Lung (tissue), 12 donors: ENCODE data around the gene WNK2. TPM values are rescaled to one million over a fixed set of nuclear protein-coding genes. Genes with fewer than 3 reads are reported as not detected.
A peak's percentile ranks its signal among the peaks of the same experiment; 100 is the strongest.

Source experiments
- ATAC-seq: fragments of 200-7000 bp; cut with Tn5 transposase; one replicate; pipeline ENCODE4 v1.9.1; 2020; ENCODE audit warnings: moderate number of reproducible peaks; ENCODE audit not compliant: insufficient read depth, low FRiP score
- DNase-seq, 3 donors: peaks; one replicate each; pipeline ENCODE4 v3.0.0-alpha.2; 2013 to 2017
- H3K27ac ChIP-seq, 2 donors: one replicate each; pipeline ENCODE4 v1.5.1; 2013; ENCODE audit warnings: mild to moderate bottlenecking in 2 of 2, moderate library complexity in 2 of 2, control low read depth in 1 of 2, inconsistent platforms in 1 of 2, low read depth in 1 of 2, low read length in 1 of 2
- H3K27me3 ChIP-seq, 3 donors: one replicate each; pipeline ENCODE4 v1.5.1; 2013; ENCODE audit warnings: low read length in 2 of 3; ENCODE audit not compliant: control insufficient read depth in 3 of 3, insufficient read depth in 3 of 3
- H3K36me3 ChIP-seq, 4 donors: one replicate each; pipeline ENCODE4 v1.5.1; 2013; ENCODE audit warnings: low read length in 4 of 4, mild to moderate bottlenecking in 1 of 4, moderate library complexity in 1 of 4; ENCODE audit not compliant: control insufficient read depth in 4 of 4, insufficient read depth in 4 of 4
- H3K4me1 ChIP-seq, 5 donors: one replicate each; pipeline ENCODE4 v1.5.1; 2013; ENCODE audit warnings: low read length in 5 of 5, mild to moderate bottlenecking in 2 of 5, moderate library complexity in 1 of 5; ENCODE audit not compliant: control insufficient read depth in 5 of 5, insufficient read depth in 5 of 5
- H3K4me3 ChIP-seq: one replicate; pipeline ENCODE4 v1.5.1; 2013; ENCODE audit warnings: mild to moderate bottlenecking, control low read depth, moderate library complexity
- H3K9ac ChIP-seq, 2 donors: one replicate each; pipeline ENCODE4 v1.5.1; 2013; ENCODE audit warnings: low read length in 2 of 2, control low read depth in 1 of 2; ENCODE audit not compliant: insufficient read depth in 1 of 2
- H3K9me3 ChIP-seq, 4 donors: one replicate each; pipeline ENCODE4 v1.5.1; 2013; ENCODE audit warnings: low read length in 3 of 4, mild to moderate bottlenecking in 1 of 4, moderate library complexity in 1 of 4; ENCODE audit not compliant: control insufficient read depth in 4 of 4, insufficient read depth in 3 of 4
- WGBS, 2 donors: extraction: QIAGEN DNeasy Blood & Tissue Kit; methylation state at CpG; one replicate each; pipeline ENCODE4 v1.1.7; 2013; 5-methylcytosine and 5-hydroxymethylcytosine counted together
- polyA plus RNA-seq, 2 donors: library from polyadenylated mRNA; stranded (reverse); fragments of 200-250 nt; gene quantifications; one replicate each; pipeline ENCODE4 v1.2.1, GENCODE V29; 2013
- total RNA-seq, 2 donors: library from RNA; depleted of rRNA in 1 of 2; stranded (reverse); fragments of >200 nt in 1 of 2; gene quantifications; one replicate each; pipeline ENCODE4 v1.2.1, GENCODE V29; 2014 to 2021
- TF ChIP-seq, protein P1 (sequence below): IDR thresholded peaks from 2 replicates; pipeline ENCODE4 v1.5.1; 2012; ENCODE audit warnings: mild to moderate bottlenecking; ENCODE audit errors: control extremely low read depth, extremely low read depth
- donor health status: control.
- donor health status: control.
- donor health status: Bipolar disorder and iron deficiency.
- donor health status: healthy.
- donor health status: DM: yes; HTN: yes; CAD: no.

Gene WNK2
- total and polyA plus RNA-seq, 4 donors, result 1.00 to 8.5 (median 2.9) TPM

DNA sequence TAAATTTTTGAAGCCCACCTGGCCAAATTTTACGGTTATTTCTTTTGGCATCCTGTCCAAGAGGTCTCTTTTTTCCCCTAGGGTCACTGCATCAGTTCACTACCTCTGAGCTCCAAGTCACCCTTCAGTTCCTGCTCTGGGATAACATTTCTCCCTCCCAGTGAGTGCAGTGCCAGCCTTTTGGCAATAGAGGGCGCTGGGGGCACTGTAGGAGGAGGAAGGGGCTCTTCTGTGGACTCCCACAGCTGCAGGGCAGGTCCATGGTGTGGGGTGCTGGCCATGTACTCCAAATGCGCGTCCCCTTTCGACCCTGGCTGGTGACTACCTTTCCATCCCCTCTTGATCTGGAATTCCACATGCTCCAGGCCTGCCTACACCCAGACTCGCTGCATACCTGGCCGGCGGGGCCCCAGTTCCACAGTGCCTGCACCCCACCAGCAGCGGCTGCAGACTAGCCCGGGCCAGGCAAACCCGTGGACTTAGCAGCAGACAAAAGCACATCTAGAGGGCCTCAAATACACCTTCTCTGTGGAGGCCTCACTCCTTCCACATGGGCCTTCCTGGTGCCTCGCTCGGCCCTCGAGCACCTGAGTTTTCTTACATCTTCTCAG, 29.5 kb upstream of the WNK2 start:
- Histone ChIP-seq H3K9ac (no peak overlapping the region), H3K36me3 (no peaks in the 10 kb centered on the region), H3K27ac (no peak overlapping the region), H3K27me3 (no peaks in the 10 kb centered on the region), H3K4me1 (peaks cover 0 to 5% (median 0%) of the 10 kb centered on the region in 5 donors), H3K9me3 (no peaks in the 10 kb centered on the region), H3K4me3 (no peak overlapping the region)
- TF ChIP-seq, protein P1, sequence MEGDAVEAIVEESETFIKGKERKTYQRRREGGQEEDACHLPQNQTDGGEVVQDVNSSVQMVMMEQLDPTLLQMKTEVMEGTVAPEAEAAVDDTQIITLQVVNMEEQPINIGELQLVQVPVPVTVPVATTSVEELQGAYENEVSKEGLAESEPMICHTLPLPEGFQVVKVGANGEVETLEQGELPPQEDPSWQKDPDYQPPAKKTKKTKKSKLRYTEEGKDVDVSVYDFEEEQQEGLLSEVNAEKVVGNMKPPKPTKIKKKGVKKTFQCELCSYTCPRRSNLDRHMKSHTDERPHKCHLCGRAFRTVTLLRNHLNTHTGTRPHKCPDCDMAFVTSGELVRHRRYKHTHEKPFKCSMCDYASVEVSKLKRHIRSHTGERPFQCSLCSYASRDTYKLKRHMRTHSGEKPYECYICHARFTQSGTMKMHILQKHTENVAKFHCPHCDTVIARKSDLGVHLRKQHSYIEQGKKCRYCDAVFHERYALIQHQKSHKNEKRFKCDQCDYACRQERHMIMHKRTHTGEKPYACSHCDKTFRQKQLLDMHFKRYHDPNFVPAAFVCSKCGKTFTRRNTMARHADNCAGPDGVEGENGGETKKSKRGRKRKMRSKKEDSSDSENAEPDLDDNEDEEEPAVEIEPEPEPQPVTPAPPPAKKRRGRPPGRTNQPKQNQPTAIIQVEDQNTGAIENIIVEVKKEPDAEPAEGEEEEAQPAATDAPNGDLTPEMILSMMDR, result peak; percentile 11
- WGBS, 2 donors, result 81 to 82% methylated on average over 14 of the region's 14 CpGs
- ATAC-seq (no peak), DNase-seq (peak in 1 of 3 donors; percentile 39)

DNA sequence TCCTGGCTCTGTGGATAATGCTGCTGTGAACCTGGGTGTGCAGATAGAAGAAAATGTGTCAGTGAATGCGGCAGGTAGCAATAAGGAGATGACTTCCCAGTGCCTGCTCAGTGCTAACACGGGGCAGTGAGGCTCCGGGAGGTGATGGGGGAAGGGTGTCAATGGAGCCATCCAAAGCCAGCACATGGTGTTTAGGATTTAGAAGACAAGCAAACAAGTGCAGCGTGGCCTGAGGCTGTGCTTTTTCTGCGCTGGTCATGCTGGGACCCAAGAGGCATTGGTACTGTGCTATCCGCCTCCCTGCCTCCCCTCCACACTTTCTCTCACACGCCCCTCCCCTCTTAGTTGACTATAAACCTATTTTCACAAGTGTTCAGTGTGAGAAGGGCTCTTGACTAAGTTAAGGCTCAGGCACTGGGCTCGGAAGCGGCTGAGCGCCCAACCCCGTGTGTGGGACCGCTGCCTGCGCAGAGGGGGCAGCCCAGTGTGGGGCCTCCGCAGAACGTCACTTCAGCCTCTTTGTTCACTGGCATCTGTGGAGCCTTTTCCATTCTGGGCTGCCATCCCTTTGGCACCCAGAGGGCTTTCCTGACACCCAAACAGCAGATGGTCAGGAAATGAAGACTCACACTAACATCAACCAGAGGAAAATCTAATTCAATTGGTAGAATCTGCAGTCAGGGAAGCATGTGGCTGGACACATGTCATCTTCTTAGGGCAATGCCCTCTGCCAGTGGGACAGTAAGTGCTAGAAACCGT, 28.0 kb upstream of the WNK2 start:
- WGBS, 2 donors, result 76 to 92% methylated on average over 16 of the region's 16 CpGs
- TF ChIP-seq, protein P1, result no peak
- Histone ChIP-seq H3K4me3 (no peak overlapping the region), H3K36me3 (no peaks in the 10 kb centered on the region), H3K4me1 (peaks cover 0 to 9% (median 3%) of the 10 kb centered on the region in 5 donors), H3K9ac (no peak overlapping the region), H3K27ac (no peak overlapping the region), H3K27me3 (no peaks in the 10 kb centered on the region), H3K9me3 (no peaks in the 10 kb centered on the region)
- ATAC-seq (no peak), DNase-seq (peak in 2 of 3 donors; percentile 32 to 44)

DNA sequence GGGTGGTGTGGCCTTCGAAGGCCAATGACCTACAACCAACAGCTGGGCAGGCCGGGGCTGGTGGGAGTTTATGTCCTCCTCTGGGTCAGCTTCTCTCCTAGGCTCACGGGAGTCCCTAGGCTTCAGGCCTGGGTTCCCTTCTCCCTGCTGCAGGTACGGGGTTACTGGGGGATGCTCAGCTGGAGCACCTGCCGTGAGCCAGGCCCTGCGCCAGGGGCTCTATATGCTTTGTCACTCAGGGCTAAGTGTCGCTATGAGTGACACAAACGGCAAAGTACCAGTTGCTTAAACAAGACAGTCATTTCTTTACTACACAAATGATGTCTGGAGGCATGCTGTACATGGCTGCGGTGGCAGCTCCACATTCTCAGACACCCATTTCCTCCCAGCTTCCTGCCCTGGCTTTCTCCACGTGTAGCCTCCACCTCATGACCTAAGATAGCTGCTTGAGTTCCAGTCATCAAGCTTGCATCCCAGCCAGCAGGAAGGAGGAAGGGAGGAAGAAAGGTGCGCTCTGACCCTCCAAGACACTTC, 27.4 kb upstream of the WNK2 start:
- no peaks in the 10 kb centered on the region for H3K36me3 ChIP-seq
- no peak overlapping the region for H3K27ac ChIP-seq
- no peak overlapping the region for H3K4me3 ChIP-seq
- 82 to 85% methylated on average over 11 of the region's 11 CpGs for WGBS, 2 donors
- TF ChIP-seq, protein P1, result no peak
- DNase-seq (no peak), ATAC-seq (no peak)
- H3K9me3 ChIP-seq, result no peaks in the 10 kb centered on the region
- H3K4me1 ChIP-seq, result peaks cover 0 to 9% (median 3%) of the 10 kb centered on the region in 5 donors
- H3K9ac ChIP-seq, result no peak overlapping the region
- H3K27me3 ChIP-seq, result no peaks in the 10 kb centered on the region
